ENCODE results near the gene TNFRSF18. TPM values are rescaled to one million over a fixed set of nuclear protein-coding genes. Genes with fewer than 3 reads are reported as not detected.

TNFRSF18 gene
- total and polyA plus RNA-seq, 2 donors (not counting 3 experiments of a cell fraction or from before 2014, with no cell fraction given) = not detected

GRCh38 chr1:1223321-1223720, 16.9 kb upstream of the TNFRSF18 start:
- no peaks in the 10 kb centered on the region for H4K20me1 ChIP-seq (replicated peaks; ENCODE audit: control insufficient read depth, extremely low read depth, insufficient read depth, low read length)
- dilution Hi-C loops (cut with MboI; ENCODE audit: extremely low pct_ligation_motif_present, low sequenced_read_pairs) = no loop called here

More at GRCh38 chr1:1223321-1223720, 16.9 kb upstream of the TNFRSF18 start:
- TF ChIP-seq GATA2 (IDR thresholded peaks at IDR 0.05; ENCODE audit: insufficient read depth, insufficient read length, low read depth, low read length) = no peak
- TF ChIP-seq, protein P1, sequence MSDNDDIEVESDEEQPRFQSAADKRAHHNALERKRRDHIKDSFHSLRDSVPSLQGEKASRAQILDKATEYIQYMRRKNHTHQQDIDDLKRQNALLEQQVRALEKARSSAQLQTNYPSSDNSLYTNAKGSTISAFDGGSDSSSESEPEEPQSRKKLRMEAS (IDR thresholded peaks at IDR 0.05; ENCODE audit: insufficient read depth, insufficient read length) = no peak
- TF ChIP-seq JUN (IDR thresholded peaks at IDR 0.05; ENCODE audit: borderline replicate concordance, insufficient read depth, insufficient read length, low read depth) = no peak
- no peak for TF ChIP-seq POLR2A (IDR thresholded peaks at IDR 0.05; ENCODE audit: low read depth, low read length)
- TF ChIP-seq EZH2 (IDR thresholded peaks at IDR 0.05; ENCODE audit: borderline replicate concordance, low read depth, low read length, severe bottlenecking) = no peak
- no peak for TF ChIP-seq CTCF (IDR thresholded peaks at IDR 0.05; ENCODE audit: extremely low read depth in 1 of 2, insufficient read depth in 1 of 2, low read depth in 1 of 2, low read length in 2 of 2)
- TF ChIP-seq POLR2AphosphoS5 (IDR thresholded peaks at IDR 0.05; ENCODE audit: insufficient read depth, low read depth, low read length) = no peak
- no peak for TF ChIP-seq MYC (IDR thresholded peaks at IDR 0.05; ENCODE audit: low read depth, low read length)
- no peak for TF ChIP-seq FOS (IDR thresholded peaks at IDR 0.05; ENCODE audit: borderline replicate concordance, insufficient read depth, low read length)
- no peaks in the 10 kb centered on the region for H3K9me1 ChIP-seq (replicated peaks; ENCODE audit: control insufficient read depth, extremely low read depth, insufficient read depth, low read length)
- no TSS peak for BruUV-seq (replicated peaks)
- no peak overlapping the region for H3K4me3 ChIP-seq (replicated peaks in 1 of 3; ENCODE audit: insufficient read depth in 1 of 3, low read depth in 1 of 3, low read length in 3 of 3)
- H3K4me1 ChIP-seq (ENCODE audit: control insufficient read depth, extremely low read depth, insufficient read depth, low read length) = no peaks in the 10 kb centered on the region
- DNase-seq (ENCODE audit: low read depth, low spot score) (no peak), FAIRE-seq (no peak)
- H2AFZ ChIP-seq (ENCODE audit: low read depth, low read length) = no peak overlapping the region
- no peaks in the 10 kb centered on the region for H3K9me3 ChIP-seq (replicated peaks; ENCODE audit: control insufficient read depth, insufficient read depth, low read length)
- no peak overlapping the region for H3K27ac ChIP-seq (ENCODE audit: insufficient read depth, low read depth, low read length)
- H3K27me3 ChIP-seq (ENCODE audit: control insufficient read depth in 2 of 2, insufficient read depth in 2 of 2, low read length in 2 of 2) = no peaks in the 10 kb centered on the region
- ChIA-PET POLR2A (no interaction called here), CTCF (no interaction called here)
- H3K9ac ChIP-seq (replicated peaks; ENCODE audit: extremely low read depth, insufficient read depth, low read length) = no peak overlapping the region
- peaks cover 4 to 53% of the 10 kb centered on the region in 2 experiments for H3K36me3 ChIP-seq (ENCODE audit: control insufficient read depth in 2 of 2, extremely low read depth in 1 of 2, insufficient read depth in 2 of 2, low read length in 2 of 2)
- peaks cover 28% of the 10 kb centered on the region for H3K79me2 ChIP-seq (ENCODE audit: control insufficient read depth, insufficient read depth, low read length)
- no peak overlapping the region for H3K4me2 ChIP-seq (ENCODE audit: insufficient read depth, low read length)
- intact Hi-C loops (cut with micrococcal nuclease) = no loop called here

Data from endothelial cell of umbilical vein (primary cell).